ENCODE measurements around the gene MRGPRX2. TPM values are rescaled to one million over a fixed set of nuclear protein-coding genes. Genes with fewer than 3 reads are reported as not detected.

The MRGPRX2 gene
- total and polyA plus RNA-seq, 2 experiments from 2014 or later = not detected

DNA sequence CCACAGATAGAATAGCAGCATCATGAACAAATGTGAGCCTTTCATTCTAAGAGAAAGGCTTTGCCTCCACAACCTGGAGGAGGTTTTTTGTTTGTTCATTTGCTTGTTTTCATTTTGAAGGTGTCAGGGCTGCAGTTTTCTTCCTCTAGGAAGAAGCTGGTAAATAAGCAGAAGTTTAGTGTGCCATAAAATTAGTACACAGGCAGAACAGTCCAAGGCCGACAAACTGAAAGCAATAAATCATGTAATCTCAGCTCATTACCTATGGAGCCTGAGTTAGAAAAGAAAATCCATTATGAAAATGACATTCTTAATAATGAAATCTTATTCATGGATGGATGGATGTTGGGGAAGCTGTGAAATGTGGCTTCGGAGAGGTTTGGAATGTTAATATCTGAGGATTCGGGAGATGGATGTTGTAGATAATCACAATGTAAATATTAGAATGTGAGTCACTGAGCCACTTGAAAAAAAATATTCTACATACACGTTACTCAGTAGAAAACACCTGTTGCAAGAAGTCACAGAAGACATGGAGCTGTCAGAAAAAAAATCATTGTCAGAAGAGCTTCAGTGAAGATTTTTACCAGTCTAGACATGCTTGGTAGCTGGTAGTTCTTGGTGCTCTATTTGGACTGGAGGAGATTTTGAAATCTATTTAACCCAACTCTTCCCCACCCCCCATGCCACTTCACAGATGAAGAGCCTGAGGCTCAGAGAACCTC is 41.4 kb upstream of the MRGPRX2 start:
- ATAC-seq (no peak), DNase-seq (ENCODE audit: low spot score) (no peak)
- H3K4me3 ChIP-seq = no peak overlapping the region
- H2AFZ ChIP-seq = no peak overlapping the region
- no peaks in the 10 kb centered on the region for H3K9me3 Mint-ChIP-seq
- H3K27ac ChIP-seq (ENCODE audit: low read depth) = no peak overlapping the region
- no peaks in the 10 kb centered on the region for H3K27me3 ChIP-seq (ENCODE audit: insufficient read depth)
- H3K4me1 ChIP-seq (ENCODE audit: insufficient read depth) = peaks cover 10% of the 10 kb centered on the region; the same call in 1 of the 2 replicates
- H3K36me3 Mint-ChIP-seq (ENCODE audit: low read depth) = no peaks in the 10 kb centered on the region
- no peaks in the 10 kb centered on the region for H4K20me1 ChIP-seq (replicated peaks; ENCODE audit: insufficient read depth)
- H3K79me2 ChIP-seq (replicated peaks; ENCODE audit: insufficient read depth) = no peaks in the 10 kb centered on the region
- no peak for TF ChIP-seq REST (IDR thresholded peaks at IDR 0.05; ENCODE audit: unreplicated experiment)
- no peak for TF ChIP-seq CREB1 (CRISPR knock-in tag; IDR thresholded peaks at IDR 0.05; ENCODE audit: low read depth)
- TF ChIP-seq EZH2 (IDR thresholded peaks at IDR 0.05; ENCODE audit: low read depth, unreplicated experiment) = no peak
- no peaks in the 10 kb centered on the region for H3F3A ChIP-seq (replicated peaks; ENCODE audit: low read depth)
- peaks cover 13% of the 10 kb centered on the region for H3K4me1 Mint-ChIP-seq
- no peak overlapping the region for H3K4me2 ChIP-seq
- H3K27me3 Mint-ChIP-seq (ENCODE audit: insufficient read depth, low read depth, poor library complexity) = no peaks in the 10 kb centered on the region
- no peak overlapping the region for H3K27ac Mint-ChIP-seq
- no peaks in the 10 kb centered on the region for H3K36me3 ChIP-seq (ENCODE audit: insufficient read depth)
- peaks cover 13% of the 10 kb centered on the region for H3K9me2 ChIP-seq (ENCODE audit: insufficient read depth)
- H3K4me3 Mint-ChIP-seq = no peak overlapping the region

- H3K27ac Mint-ChIP-seq = no peak overlapping the region
- H3K79me2 ChIP-seq (replicated peaks; ENCODE audit: insufficient read depth) = no peaks in the 10 kb centered on the region
- H3K27me3 ChIP-seq (ENCODE audit: insufficient read depth) = no peaks in the 10 kb centered on the region
- DNase-seq (ENCODE audit: low spot score) = no peak
- H3K4me1 Mint-ChIP-seq = peaks cover 13% of the 10 kb centered on the region; the same call in 2 of the 3 replicates
- ATAC-seq = no peak
- H3K4me1 ChIP-seq (ENCODE audit: insufficient read depth) = peaks cover 9% of the 10 kb centered on the region; the same call in 1 of the 2 replicates
- H3K27ac ChIP-seq (ENCODE audit: low read depth) = no peak overlapping the region
- H3K27me3 Mint-ChIP-seq (ENCODE audit: insufficient read depth, low read depth, poor library complexity) = peaks cover under 1% of the 10 kb centered on the region
- no peak overlapping the region for H3K4me2 ChIP-seq
- no peaks in the 10 kb centered on the region for H3K9me3 Mint-ChIP-seq
- H3K36me3 Mint-ChIP-seq (ENCODE audit: low read depth) = no peaks in the 10 kb centered on the region
- H3F3A ChIP-seq (replicated peaks; ENCODE audit: low read depth) = no peaks in the 10 kb centered on the region
- H2AFZ ChIP-seq = no peak overlapping the region
- H3K4me3 Mint-ChIP-seq = no peak overlapping the region
- H3K4me3 ChIP-seq = no peak overlapping the region
- H4K20me1 ChIP-seq (replicated peaks; ENCODE audit: insufficient read depth) = no peaks in the 10 kb centered on the region
- H3K9me2 ChIP-seq (ENCODE audit: insufficient read depth) = peaks cover 14% of the 10 kb centered on the region
- H3K36me3 ChIP-seq (ENCODE audit: insufficient read depth) = no peaks in the 10 kb centered on the region
- TF ChIP-seq CTCF (conservative IDR thresholded peaks at IDR 0.05; ENCODE audit: low read depth in 2 of 2) (no peak), CREB1 (CRISPR knock-in tag; IDR thresholded peaks at IDR 0.05; ENCODE audit: low read depth) (no peak), ZNF114 (CRISPR knock-in tag; IDR thresholded peaks at IDR 0.05) (no peak), ETS1 (IDR thresholded peaks at IDR 0.05) (no peak), REST (IDR thresholded peaks at IDR 0.05; ENCODE audit: unreplicated experiment) (no peak)
Observed at GRCh38 chr11:19100885-19101284, 40.4 kb upstream of the MRGPRX2 start.
